Neural cell (in vitro differentiated cells): ENCODE measurements around the gene HEATR5A. TPM values are rescaled to one million over a fixed set of nuclear protein-coding genes. Genes with fewer than 3 reads are reported as not detected.

Source experiments
- H2AFZ ChIP-seq: fragments of 200-600, 300-800 bp; sonication (generic), shearing (Covaris generic); 2 replicates; pipeline ENCODE4 v1.6.0; 2014; ENCODE audit warnings: low read depth, mild to moderate bottlenecking, antibody characterized with exemption, low read length, moderate library complexity
- H3F3A ChIP-seq: fragments of 200-600 bp; shearing (Covaris generic); 2 replicates; pipeline ENCODE4 v1.6.1; 2016; ENCODE audit warnings: mild to moderate bottlenecking, moderate library complexity, mixed read lengths, antibody characterized with exemption, low read length; ENCODE audit not compliant: insufficient read depth, poor library complexity, severe bottlenecking
- H3K27ac ChIP-seq: fragments of 200-600, 300-800 bp; sonication (generic), shearing (Covaris generic); 2 replicates; pipeline ENCODE4 v1.5.1; 2014; ENCODE audit warnings: mild to moderate bottlenecking, low read length, moderate library complexity
- H3K27me3 ChIP-seq: fragments of 300-800, 200-600 bp; sonication (generic), shearing (Covaris generic); 2 replicates; pipeline ENCODE4 v1.6.0; 2014; ENCODE audit warnings: mild to moderate bottlenecking, low read depth, low read length, moderate library complexity; ENCODE audit not compliant: insufficient read depth
- H3K36me3 ChIP-seq: fragments of 300-800, 200-600 bp; sonication (generic), shearing (Covaris generic); 2 replicates; pipeline ENCODE4 v1.5.1; 2014; ENCODE audit warnings: mild to moderate bottlenecking, antibody characterized with exemption, low read length, moderate library complexity; ENCODE audit not compliant: insufficient read depth
- H3K4me2 ChIP-seq: fragments of 300-800, 200-600 bp; sonication (generic), shearing (Covaris generic); 2 replicates; pipeline ENCODE4 v1.6.0; 2014; ENCODE audit warnings: mild to moderate bottlenecking, low read length
- H3K4me3 ChIP-seq: fragments of 300-800, 200-600 bp; sonication (generic), shearing (Covaris generic); 2 replicates; pipeline ENCODE4 v1.5.1; 2014; ENCODE audit warnings: mild to moderate bottlenecking, low read length, moderate library complexity
- H3K79me2 ChIP-seq: fragments of 200-600 bp; shearing (Covaris generic); replicated peaks from 2 replicates; pipeline ENCODE4 v1.6.0; 2014; ENCODE audit warnings: mild to moderate bottlenecking, low read length, moderate library complexity; ENCODE audit not compliant: insufficient read depth
- H3K9ac ChIP-seq: fragments of 300-800, 200-600 bp; sonication (generic), shearing (Covaris generic); 2 replicates; pipeline ENCODE4 v1.6.1; 2016; ENCODE audit warnings: mild to moderate bottlenecking, low read length, mixed read lengths
- H3K9me2 ChIP-seq: fragments of 200-600 bp; shearing (Covaris generic); 2 replicates; pipeline ENCODE4 v1.6.1; 2016; ENCODE audit warnings: mild to moderate bottlenecking, low read length, mixed read lengths; ENCODE audit not compliant: insufficient read depth
- H3K9me3 ChIP-seq: fragments of 200-600, 300-800 bp; sonication (generic), shearing (Covaris generic); 2 replicates; pipeline ENCODE4 v1.6.1; 2016; ENCODE audit warnings: mild to moderate bottlenecking, mixed run types, low read length, moderate library complexity, mixed read lengths
- H4K20me1 ChIP-seq: fragments of 200-600 bp; shearing (Covaris generic); 2 replicates; pipeline ENCODE4 v1.6.1; 2016; ENCODE audit warnings: mild to moderate bottlenecking, mixed run types; ENCODE audit not compliant: insufficient read depth
- CTCF ChIP-seq: fragments of 450-650 bp; IDR thresholded peaks from 2 replicates; pipeline ENCODE4 v1.5.1; 2014; ENCODE audit warnings: antibody characterized with exemption, mild to moderate bottlenecking, moderate library complexity; ENCODE audit not compliant: poor library complexity, severe bottlenecking
- EP300 ChIP-seq: fragments of 450-650 bp; conservative IDR thresholded peaks from 2 replicates; pipeline ENCODE4 v1.6.1; 2014; ENCODE audit warnings: antibody characterized with exemption, mild to moderate bottlenecking, moderate library complexity; ENCODE audit not compliant: poor library complexity, severe bottlenecking
- EZH2 ChIP-seq: fragments of 200-600, 300-800 bp; shearing (Covaris generic), sonication (generic); IDR thresholded peaks from 2 replicates; pipeline ENCODE4 v1.6.1; 2014; ENCODE audit warnings: antibody characterized with exemption, low read length, borderline replicate concordance, mild to moderate bottlenecking; ENCODE audit not compliant: insufficient read depth, poor library complexity, severe bottlenecking
- MXI1 ChIP-seq: fragments of 450-650 bp; conservative IDR thresholded peaks from 2 replicates; pipeline ENCODE4 v1.6.1; 2014; ENCODE audit warnings: antibody characterized with exemption, mild to moderate bottlenecking; ENCODE audit not compliant: poor library complexity, severe bottlenecking
- POLR2AphosphoS5 ChIP-seq: IDR thresholded peaks from 2 replicates; pipeline ENCODE4 v1.6.1; 2012
- RAD21 ChIP-seq: fragments of 450-650 bp; conservative IDR thresholded peaks from 2 replicates; pipeline ENCODE4 v1.6.1; 2014; ENCODE audit warnings: antibody characterized with exemption, mild to moderate bottlenecking, moderate library complexity
- REST ChIP-seq: IDR thresholded peaks from 2 replicates; pipeline ENCODE4 v1.6.1; 2012; ENCODE audit warnings: borderline replicate concordance
- SMC3 ChIP-seq: fragments of 450-650 bp; conservative IDR thresholded peaks from 2 replicates; pipeline ENCODE4 v1.6.1; 2014; ENCODE audit warnings: antibody characterized with exemption, mild to moderate bottlenecking, moderate library complexity; ENCODE audit not compliant: poor library complexity
- TAF1 ChIP-seq: IDR thresholded peaks from 2 replicates; pipeline ENCODE4 v1.6.1; 2012; ENCODE audit warnings: low read depth
- polyA plus RNA-seq: library from polyadenylated mRNA; depleted of rRNA; stranded (reverse); fragments of >200 nt; gene quantifications from 2 replicates; pipeline ENCODE4 v1.2.3, GENCODE V29; 2014

Gene HEATR5A
- polyA plus RNA-seq, 1 donor from 2014 or later: 5.2 TPM

DNA sequence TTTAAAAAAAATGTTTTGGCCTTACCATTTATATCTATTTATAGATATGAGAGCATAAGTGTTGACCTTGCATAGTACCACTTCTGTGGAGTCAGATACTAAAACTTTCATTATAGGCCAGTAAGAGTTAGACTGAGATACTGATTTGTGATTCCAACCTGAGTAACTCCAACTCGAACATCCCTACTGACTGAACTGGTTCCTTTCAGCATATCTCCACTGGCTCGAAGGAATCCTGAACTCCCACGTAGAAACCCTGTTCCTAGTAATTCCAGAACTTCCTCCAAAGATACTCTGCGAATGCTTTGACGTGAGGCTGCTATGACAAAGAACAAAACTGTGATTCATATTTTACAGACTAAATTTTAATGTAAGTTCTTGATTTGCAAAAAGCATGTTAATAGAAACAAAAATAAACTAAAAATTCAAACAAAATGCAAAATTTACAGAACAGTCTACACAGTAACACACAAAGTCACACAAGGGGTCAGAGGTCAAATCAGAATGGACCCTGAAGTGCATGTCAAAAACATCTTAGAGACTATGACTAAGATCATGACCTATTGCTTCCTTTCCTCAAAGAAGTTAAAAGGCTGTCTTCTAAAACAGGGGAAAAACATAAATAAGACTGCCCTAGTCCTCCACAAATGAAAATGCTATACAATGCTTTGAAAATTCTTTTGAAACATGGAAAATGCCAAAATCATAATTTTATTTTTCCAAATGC is 31.5 kb downstream of the HEATR5A start:
- no peak overlapping the region for H3K9ac ChIP-seq
- H3K27me3 ChIP-seq: no peaks in the 10 kb centered on the region
- H3K4me3 ChIP-seq: no peak overlapping the region
- no peaks in the 10 kb centered on the region for H4K20me1 ChIP-seq
- H3K27ac ChIP-seq: no peak overlapping the region
- no peak overlapping the region for H2AFZ ChIP-seq
- TF ChIP-seq SMC3: no peak
- TF ChIP-seq EP300: no peak
- H3K9me2 ChIP-seq: no peaks in the 10 kb centered on the region
- no peaks in the 10 kb centered on the region for H3K9me3 ChIP-seq
- H3K79me2 ChIP-seq: no peaks in the 10 kb centered on the region
- H3K36me3 ChIP-seq: no peaks in the 10 kb centered on the region
- H3K4me2 ChIP-seq: no peak overlapping the region
- H3F3A ChIP-seq: no peaks in the 10 kb centered on the region

- Histone ChIP-seq H2AFZ (no peak overlapping the region), H3K27me3 (no peaks in the 10 kb centered on the region), H3K79me2 (no peaks in the 10 kb centered on the region), H3K9ac (no peak overlapping the region), H3F3A (no peaks in the 10 kb centered on the region), H3K4me3 (no peak overlapping the region), H3K36me3 (no peaks in the 10 kb centered on the region), H4K20me1 (no peaks in the 10 kb centered on the region), H3K9me3 (no peaks in the 10 kb centered on the region), H3K27ac (no peak overlapping the region), H3K4me2 (no peak overlapping the region), H3K9me2 (no peaks in the 10 kb centered on the region)
- TF ChIP-seq EP300: no peak
Measured at GRCh38 chr14:31387091-31387490, 33.3 kb downstream of the HEATR5A start.

DNA sequence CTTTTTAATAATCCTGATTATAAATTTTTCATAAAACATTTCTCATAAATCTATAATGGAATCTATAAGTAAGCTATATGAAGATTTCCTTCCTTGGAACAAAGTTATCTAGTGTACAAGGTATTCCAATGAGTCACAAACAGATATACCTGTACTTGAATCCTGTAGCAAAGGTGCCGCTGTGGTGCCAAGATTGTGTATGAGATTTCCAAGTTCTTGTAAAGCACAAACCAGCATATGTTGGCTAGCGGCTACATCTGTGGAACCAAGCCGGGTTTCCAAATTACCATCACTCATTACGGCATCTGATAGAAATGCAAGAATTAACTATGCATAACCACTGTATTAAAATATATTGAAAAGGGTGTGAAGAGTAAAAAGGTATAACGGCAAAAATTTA is 34.1 kb downstream of the HEATR5A start:
- no peaks in the 10 kb centered on the region for H3K27me3 ChIP-seq
- H2AFZ ChIP-seq: no peak overlapping the region
- no peak for TF ChIP-seq RAD21
- no peak for TF ChIP-seq POLR2AphosphoS5
- no peak for TF ChIP-seq EP300
- TF ChIP-seq MXI1: no peak
- TF ChIP-seq SMC3: no peak
- TF ChIP-seq TAF1: no peak
- no peak for TF ChIP-seq CTCF
- no peak for TF ChIP-seq EZH2
- TF ChIP-seq REST: no peak
- H3K4me3 ChIP-seq: no peak overlapping the region
- H3K9me2 ChIP-seq: no peaks in the 10 kb centered on the region
- H3K9me3 ChIP-seq: no peaks in the 10 kb centered on the region
- H3K79me2 ChIP-seq: no peaks in the 10 kb centered on the region
- no peak overlapping the region for H3K9ac ChIP-seq
- H3K36me3 ChIP-seq: no peaks in the 10 kb centered on the region
- no peak overlapping the region for H3K4me2 ChIP-seq
- no peaks in the 10 kb centered on the region for H4K20me1 ChIP-seq
- H3K27ac ChIP-seq: no peak overlapping the region
- no peaks in the 10 kb centered on the region for H3F3A ChIP-seq
